Esophagus muscularis mucosa (tissue), 4 donors: ENCODE measurements around the gene IL17F. TPM values are rescaled to one million over a fixed set of nuclear protein-coding genes. Genes with fewer than 3 reads are reported as not detected.

Experiments
- DNase-seq: peaks from one replicate; pipeline ENCODE4 v3.0.0-alpha.2; 2017; ENCODE audit errors: extremely low spot score
- H3K27ac ChIP-seq, 4 donors: fragments of 200-600 bp; sonication (generic); replicated peaks in 1 of 4; 1 replicate in 3 of 4; 2 replicates in 1 of 4; pipeline ENCODE4 v1.5.1; 2016 to 2019; ENCODE audit warnings: mild to moderate bottlenecking in 1 of 4
- H3K27me3 ChIP-seq, 4 donors: fragments of 200-600 bp; sonication (generic); one replicate each; pipeline versions ENCODE4 v1.5.1 to v1.6.0; 2016 to 2019
- H3K36me3 ChIP-seq, 4 donors: fragments of 200-600 bp; sonication (generic); one replicate each; pipeline ENCODE4 v1.5.1; 2016 to 2019
- H3K4me1 ChIP-seq, 4 donors: fragments of 200-600 bp; sonication (generic); one replicate each; pipeline ENCODE4 v1.5.1; 2016 to 2019
- H3K4me3 ChIP-seq, 4 donors: fragments of 200-600 bp; sonication (generic); 1 replicate in 2 of 4; 2 replicates in 2 of 4; pipeline ENCODE4 v1.5.1; 2016 to 2019; ENCODE audit warnings: mild to moderate bottlenecking in 4 of 4, moderate library complexity in 1 of 4
- H3K9me3 ChIP-seq, 4 donors: fragments of 200-600 bp; sonication (generic); 1 replicate in 3 of 4; 2 replicates in 1 of 4; pipeline ENCODE4 v1.5.1; 2016 to 2019
- CTCF ChIP-seq, 3 experiments: fragments of 200-600 bp in 2 of 3; fragments of 450-650 bp in 1 of 3; sonication (generic) in 2 of 3; IDR thresholded peaks; one replicate each; pipeline ENCODE4 v1.5.1; 2017 to 2019; ENCODE audit warnings: antibody characterized with exemption in 3 of 3, mild to moderate bottlenecking in 2 of 3, moderate library complexity in 1 of 3
- EP300 ChIP-seq: sonication (generic); formaldehyde crosslinking; IDR thresholded peaks from one replicate; pipeline ENCODE4 v1.6.1; 2017; ENCODE audit warnings: antibody characterized with exemption
- POLR2A ChIP-seq: fragments of 450-650 bp; IDR thresholded peaks from one replicate; pipeline ENCODE4 v1.6.1; 2017; ENCODE audit warnings: antibody characterized with exemption, moderate library complexity, mild to moderate bottlenecking, low read depth
- POLR2AphosphoS5 ChIP-seq, 2 donors: sonication (generic); formaldehyde crosslinking; IDR thresholded peaks; one replicate each; pipeline ENCODE4 v1.6.1; 2017; ENCODE audit warnings: antibody characterized with exemption in 2 of 2
- WGBS: methylation state at CpG from one replicate; pipeline ENCODE4 v1.1.5; 2018; 5-methylcytosine and 5-hydroxymethylcytosine counted together
- intact Hi-C: fragments of 100-400 bp; cut with DNase I; formaldehyde crosslinking; loops from one replicate; pipeline ENCODE4 v1.15.1; 2023
- total RNA-seq, 4 donors: library from RNA; depleted of rRNA; stranded (reverse); fragments of >200 nt; gene quantifications; one replicate each; pipeline versions ENCODE4 v1.1.0 to v1.2.1, GENCODE V29; 2016

The IL17F gene
- total RNA-seq, 4 donors from 2014 or later = not detected

- no peak overlapping the region for H3K27ac ChIP-seq
- H3K27me3 ChIP-seq = no peaks in the 10 kb centered on the region
- TF ChIP-seq EP300 (no peak), POLR2AphosphoS5 (IDR thresholded peaks at IDR 0.05) (no peak), CTCF (IDR thresholded peaks at IDR 0.05) (no peak), POLR2A (no peak)
- H3K4me1 ChIP-seq = peaks cover 0 to 10% (median 7%) of the 10 kb centered on the region in 4 donors
- no peak for DNase-seq
- no peak overlapping the region for H3K4me3 ChIP-seq
- no peaks in the 10 kb centered on the region for H3K9me3 ChIP-seq
- intact Hi-C loops = loop anchor here (5.0 kb wide), 1 partner anchor 99 kb away; no protein-coding TSS in a partner anchor
- 45% methylated on average over 6 of the region's 6 CpGs for WGBS
- peaks cover 11 to 52% (median 26%) of the 10 kb centered on the region in 4 donors for H3K36me3 ChIP-seq
These were observed 16.9 kb upstream of the IL17F start for GRCh38 chr6:52261229-52261628.

GRCh38 chr6:52260634-52261033, 16.3 kb upstream of the IL17F start:
- WGBS = 91% methylated on average over 3 of the region's 3 CpGs
- no peak for DNase-seq
- intact Hi-C loops = loop anchor here (5.0 kb wide), 1 partner anchor 98 kb away; no protein-coding TSS in a partner anchor
- Histone ChIP-seq H3K4me3 (no peak overlapping the region), H3K27ac (no peak overlapping the region), H3K36me3 (peaks cover 7 to 46% (median 20%) of the 10 kb centered on the region in 4 donors), H3K27me3 (peaks cover 0 to 6% (median 0%) of the 10 kb centered on the region in 4 donors), H3K4me1 (peaks cover 0 to 10% (median 7%) of the 10 kb centered on the region in 4 donors), H3K9me3 (no peaks in the 10 kb centered on the region)
- no peak for TF ChIP-seq EP300
- no peak for TF ChIP-seq CTCF (IDR thresholded peaks at IDR 0.05)
- TF ChIP-seq POLR2A = no peak
- no peak for TF ChIP-seq POLR2AphosphoS5 (IDR thresholded peaks at IDR 0.05)

- TF ChIP-seq POLR2AphosphoS5 (IDR thresholded peaks at IDR 0.05) (no peak), EP300 (no peak), CTCF (IDR thresholded peaks at IDR 0.05) (no peak), POLR2A (no peak)
- Histone ChIP-seq H3K27me3 (peaks cover 0 to 18% (median 2%) of the 10 kb centered on the region in 4 donors), H3K4me1 (no peaks in the 10 kb centered on the region), H3K27ac (no peak overlapping the region), H3K9me3 (no peaks in the 10 kb centered on the region), H3K4me3 (no peak overlapping the region), H3K36me3 (no peaks in the 10 kb centered on the region)
- DNase-seq = no peak
- WGBS = 97% methylated on average over 2 of the region's 2 CpGs
- intact Hi-C loops = no loop called here
These were observed 11.1 kb upstream of the IL17F start for GRCh38 chr6:52255434-52255833.

- 96% methylated on average over 8 of the region's 8 CpGs for WGBS
- Histone ChIP-seq H3K27ac (no peak overlapping the region), H3K4me1 (no peaks in the 10 kb centered on the region), H3K27me3 (peaks cover 0 to 18% (median 2%) of the 10 kb centered on the region in 4 donors), H3K9me3 (no peaks in the 10 kb centered on the region), H3K4me3 (no peak overlapping the region), H3K36me3 (no peaks in the 10 kb centered on the region)
- intact Hi-C loops = no loop called here
- DNase-seq = no peak
- TF ChIP-seq CTCF (IDR thresholded peaks at IDR 0.05) (no peak), EP300 (no peak), POLR2AphosphoS5 (IDR thresholded peaks at IDR 0.05) (no peak), POLR2A (no peak)
These were observed 10.6 kb upstream of the IL17F start for GRCh38 chr6:52254731-52255378.
